ENCODE results near the gene PSENEN.

- TF ChIP-seq EP300 (IDR thresholded peaks at IDR 0.05) (no peak), POLR2A (IDR thresholded peaks at IDR 0.05) (no peak)
Measured at GRCh38 chr19:35739275-35740107, 6.0 kb upstream of the PSENEN start.
